ENCODE results near the gene ADPRHL1.
"Not testable (repeated sequence)": the region's sequence is repeated elsewhere in the genome, so short reads cannot be mapped to it uniquely, and the experiment has no call there.

The ADPRHL1 gene

DNA sequence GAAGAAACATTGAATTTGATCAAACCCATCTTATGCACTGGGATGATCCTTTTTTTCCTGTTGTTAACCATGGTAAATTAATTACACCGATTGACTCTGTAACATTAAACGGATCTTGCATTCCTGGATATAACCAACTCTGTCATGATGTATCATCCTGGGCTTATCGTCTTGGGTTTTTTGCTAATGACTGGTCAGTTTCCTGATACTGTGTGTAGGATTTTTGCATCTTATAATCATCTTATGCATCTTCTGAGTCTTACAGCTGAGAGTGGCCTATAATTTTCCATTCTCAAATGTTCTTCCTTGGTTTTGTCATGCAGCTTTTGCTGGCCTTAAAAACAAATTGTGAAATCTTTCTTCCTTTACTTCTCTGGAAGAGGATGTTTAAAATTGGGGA lies 24.4 kb upstream of the ADPRHL1 start:
- DNase-seq = no peak

DNA sequence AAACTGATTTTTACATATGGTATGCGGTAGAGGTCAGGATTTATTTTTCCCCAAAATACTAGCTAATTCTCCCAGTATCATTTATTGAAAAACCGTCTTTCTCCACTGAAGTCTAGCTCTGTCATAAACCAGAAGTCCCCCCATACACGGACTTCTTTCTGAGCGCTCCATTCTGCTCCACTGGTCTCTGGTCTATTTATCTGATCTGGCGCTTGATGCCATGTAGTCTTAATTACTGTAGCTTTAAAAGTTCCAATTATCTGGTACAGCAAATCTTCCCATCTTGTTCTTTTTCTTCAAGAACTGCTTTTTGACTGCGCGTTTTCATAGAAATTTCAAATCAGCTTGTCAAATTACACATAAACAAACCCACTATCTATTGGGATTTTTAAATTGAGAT lies 23.5 kb upstream of the ADPRHL1 start:
- DNase-seq = no peak

DNA sequence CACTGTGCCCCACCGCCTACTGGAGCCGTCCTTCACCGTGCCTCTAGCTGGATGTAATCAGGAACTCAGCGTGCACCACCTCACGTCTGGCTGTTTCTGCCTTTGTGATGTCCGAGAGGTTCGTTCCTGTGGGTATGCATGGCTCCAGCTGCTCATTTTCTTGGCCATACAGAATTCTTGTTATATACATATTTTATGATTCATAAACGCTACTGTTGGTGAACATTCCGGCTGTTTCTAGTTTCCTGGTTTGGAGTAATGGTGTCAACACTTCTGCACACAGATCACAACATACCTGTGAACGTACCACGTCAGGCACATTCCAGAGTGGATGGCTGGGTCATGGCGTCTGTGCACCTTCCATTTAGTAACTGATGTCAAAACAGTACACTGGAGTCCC lies 22.6 kb upstream of the ADPRHL1 start:
- no peak for DNase-seq

DNA sequence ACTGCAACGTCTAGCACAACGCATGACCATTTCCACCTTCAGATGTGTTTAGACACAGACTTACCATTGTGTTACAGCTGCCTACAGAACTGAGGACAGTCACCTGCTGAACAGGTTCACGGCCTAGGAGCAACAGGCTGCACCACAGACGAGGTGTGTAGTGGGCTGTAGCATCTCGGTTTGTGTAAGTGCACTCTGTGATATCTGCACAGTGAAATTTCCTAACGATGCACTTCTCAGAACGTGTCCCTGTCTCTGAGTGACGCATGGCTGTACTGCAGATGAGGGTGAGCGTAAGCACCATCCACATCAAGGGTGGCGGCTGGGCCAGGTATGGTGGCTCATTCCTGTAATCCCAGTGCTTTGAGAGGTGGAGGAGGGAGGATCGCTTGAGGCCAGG lies 22.0 kb upstream of the ADPRHL1 start:
- DNase-seq = no peak

DNA sequence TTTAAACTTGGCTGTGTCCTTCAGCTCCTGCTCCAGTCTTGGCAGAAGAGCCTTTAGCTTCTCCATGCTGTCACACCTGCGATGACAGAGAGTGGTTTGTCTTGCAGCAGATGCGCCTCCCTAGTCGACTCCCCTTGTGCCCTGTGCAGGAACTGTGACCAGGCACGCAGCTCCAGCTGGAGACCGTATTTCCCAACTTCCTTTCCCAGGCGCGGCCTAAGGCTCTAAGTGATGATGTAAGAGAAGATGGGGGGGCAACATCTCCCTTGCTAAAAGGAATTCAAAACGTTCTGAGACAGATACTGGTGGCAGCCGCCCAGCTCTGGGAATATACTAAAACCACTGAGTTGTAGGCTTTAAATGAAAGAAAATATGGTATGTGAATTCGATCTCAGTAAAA lies 20.9 kb upstream of the ADPRHL1 start:
- DNase-seq = no peak

DNA sequence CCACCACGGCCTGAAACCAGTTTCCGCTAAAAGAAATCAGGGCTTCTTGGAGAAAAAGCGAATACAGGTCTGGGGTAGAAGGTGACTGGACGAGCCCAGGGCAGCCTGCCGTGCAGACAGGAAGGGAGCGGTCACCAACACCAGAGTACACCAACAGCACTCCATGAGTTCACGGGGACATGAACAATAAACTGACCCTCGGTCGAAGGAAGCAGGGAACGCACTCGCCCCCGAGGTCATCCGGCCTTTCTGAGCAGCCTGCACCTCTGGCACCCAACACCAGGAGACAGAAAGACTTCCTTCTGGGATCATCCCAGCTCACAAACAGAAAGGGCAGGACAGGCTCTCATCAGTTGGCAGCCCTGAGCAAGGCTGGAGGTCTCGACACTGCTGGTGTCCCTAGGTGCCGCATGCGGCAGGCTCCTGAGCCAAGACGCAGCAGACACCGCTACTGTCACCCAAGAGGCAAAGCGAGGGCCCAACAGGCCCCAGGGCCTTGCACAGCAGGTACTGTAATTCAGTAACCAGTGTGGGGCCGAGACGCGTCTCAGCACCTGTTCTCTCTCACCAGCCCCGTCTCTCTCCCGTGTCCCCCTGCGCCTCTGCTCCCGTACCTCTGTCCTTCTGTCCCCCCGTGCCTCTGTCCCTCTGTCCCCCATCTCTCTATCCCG lies 19.2 kb upstream of the ADPRHL1 start:
- no peak for DNase-seq

DNA sequence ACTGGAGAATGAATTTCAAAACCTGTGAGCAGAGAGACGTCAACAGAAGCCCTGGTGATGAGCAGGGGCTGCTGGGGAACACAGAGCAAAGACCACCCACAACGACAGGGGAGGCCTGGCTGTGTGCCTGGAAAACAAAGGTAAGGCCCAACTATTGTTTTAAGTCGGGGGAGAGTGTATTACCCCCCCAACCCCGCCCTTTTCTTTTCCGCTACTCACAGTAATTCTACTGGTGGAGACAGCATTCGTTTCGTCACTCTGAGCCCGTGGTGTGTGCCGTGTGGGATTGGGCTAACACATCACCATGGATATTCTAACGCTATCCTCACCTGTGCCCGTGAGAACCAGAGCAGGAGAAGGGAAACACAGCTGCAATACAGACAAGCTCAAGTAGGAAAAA lies 18.6 kb upstream of the ADPRHL1 start:
- DNase-seq = no peak

DNA sequence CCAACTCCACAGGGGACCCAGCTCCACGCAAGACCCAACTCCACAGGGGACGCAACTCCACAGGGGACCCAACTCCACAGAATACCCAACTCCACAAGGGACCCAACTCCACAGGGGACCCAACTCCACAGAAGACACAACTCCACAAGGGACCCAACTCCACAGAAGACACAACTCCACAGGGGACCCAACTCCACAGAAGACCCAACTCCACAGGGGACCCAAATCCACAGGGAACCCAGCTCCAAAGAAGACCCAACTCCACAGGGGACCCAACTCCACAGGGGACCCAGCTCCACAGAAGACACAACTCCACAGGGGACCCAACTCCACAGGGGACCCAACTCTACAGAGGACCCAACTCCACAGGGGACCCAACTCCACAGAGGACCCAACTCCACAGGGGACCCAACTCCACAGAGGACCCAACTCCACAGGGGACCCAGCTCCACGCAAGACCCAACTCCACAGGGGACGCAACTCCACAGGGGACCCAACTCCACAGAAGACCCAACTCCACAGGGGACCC lies 17.4 kb upstream of the ADPRHL1 start:
- DNase-seq = not testable (repeated sequence)

DNA sequence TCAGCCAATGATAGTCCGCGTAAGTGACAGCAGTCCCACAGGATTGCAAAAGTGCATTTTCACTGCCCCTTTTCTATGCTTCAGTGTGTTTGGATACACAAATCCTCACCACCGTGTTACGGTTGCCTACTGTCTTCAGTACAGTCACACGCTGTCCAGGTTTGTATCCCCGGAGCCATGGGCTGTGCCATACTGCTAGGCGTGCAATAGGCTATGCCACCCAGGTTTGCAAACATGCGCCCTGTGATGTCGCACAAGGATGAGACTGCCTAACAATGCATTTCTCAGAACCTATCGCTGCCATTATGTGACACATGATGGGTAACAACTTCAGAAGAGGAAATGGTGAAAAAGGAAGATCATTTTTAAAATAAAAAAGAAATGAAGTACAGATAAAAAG lies 16.8 kb upstream of the ADPRHL1 start:
- no peak for DNase-seq

DNA sequence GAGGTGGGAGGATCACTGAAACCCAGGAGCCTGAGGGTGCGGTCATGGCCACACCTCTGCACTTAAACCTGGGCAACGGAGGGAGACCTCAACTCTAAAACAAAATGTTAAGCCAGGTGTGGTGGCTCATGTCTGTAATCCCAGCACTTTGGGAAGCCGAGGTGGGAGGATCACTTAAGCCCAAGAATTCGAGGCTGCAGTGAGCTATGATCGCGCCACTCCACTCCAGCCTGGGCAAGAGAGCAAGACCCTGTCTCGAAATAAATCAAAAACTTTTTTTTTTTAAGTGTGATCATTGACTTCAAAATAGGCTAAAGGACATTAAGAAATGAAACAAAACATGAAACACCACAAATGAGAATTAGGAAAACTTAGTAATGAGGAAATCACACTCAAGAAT lies 16.3 kb upstream of the ADPRHL1 start:
- DNase-seq = no peak

DNA sequence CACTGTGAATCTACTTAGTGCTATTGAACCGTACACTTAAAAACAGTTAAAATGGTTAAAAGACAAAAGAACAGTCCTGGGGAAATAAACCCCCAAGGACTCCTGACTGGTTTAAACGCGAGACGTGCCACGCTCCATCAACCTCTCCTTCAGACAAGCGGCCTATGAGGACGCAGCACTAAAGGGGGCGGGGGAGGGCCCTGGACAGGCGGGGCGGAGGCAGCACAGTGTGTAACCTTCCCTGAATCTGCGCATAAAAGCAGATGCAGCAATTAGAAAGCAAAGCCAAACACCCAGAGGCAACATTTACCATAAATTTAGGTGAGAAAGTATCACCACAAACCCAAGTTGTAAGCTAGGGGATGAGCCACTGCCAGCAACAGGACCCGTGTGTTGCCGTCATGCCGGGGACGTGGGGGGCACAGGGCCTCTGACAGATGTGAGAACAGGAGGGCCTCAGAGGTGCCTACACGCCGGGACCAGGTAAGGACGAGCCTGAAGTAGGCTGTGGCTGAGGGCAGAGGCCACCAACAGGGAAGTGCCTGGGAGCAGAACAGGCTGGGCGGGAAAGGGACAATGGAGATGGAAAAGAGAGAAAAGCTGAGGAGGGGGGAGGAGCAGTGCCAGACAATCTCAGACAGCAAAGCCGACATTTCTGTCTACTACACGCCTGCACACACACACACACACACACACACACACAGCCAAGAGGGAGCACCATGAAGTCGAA lies 15.3 kb upstream of the ADPRHL1 start:
- no peak for DNase-seq

DNA sequence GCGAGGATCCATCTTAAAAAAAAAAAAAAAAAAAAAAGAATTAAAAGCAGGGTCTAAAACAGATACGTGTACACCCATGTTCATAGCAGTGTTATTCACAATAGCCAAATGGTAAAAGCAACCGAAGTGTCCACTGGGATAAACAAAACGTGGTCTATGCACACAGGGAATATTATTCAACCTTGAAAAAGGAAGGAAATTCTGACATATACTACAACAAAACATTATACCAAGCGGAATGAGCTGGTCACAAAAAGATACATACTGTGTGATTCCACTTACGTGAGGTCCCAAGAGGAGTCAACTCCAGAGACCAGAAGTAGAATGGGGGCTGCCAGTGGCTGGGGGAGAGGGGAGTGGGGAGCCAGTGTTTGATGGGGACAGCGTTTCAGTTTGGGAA lies 14.7 kb upstream of the ADPRHL1 start:
- no peak for DNase-seq

DNA sequence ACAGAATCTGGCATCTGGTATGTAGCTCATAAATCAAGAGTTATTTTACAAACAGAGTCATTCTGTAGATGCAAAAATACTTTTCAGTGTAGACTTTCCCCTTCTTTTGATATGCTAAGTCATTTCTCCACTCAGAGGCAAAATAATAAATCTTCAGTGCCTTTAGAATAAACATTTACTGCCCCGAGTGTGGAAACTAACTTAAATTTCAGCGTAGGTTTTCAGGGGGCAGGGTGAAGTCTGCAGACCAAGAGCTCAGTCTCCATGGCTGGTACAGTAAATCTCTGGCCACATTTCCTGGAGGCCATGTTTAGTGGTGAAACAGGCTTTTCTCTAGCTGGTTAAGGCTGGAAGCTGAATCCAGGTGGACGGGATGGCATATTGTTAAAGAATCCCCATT lies 13.1 kb upstream of the ADPRHL1 start:
- DNase-seq = no peak

DNA sequence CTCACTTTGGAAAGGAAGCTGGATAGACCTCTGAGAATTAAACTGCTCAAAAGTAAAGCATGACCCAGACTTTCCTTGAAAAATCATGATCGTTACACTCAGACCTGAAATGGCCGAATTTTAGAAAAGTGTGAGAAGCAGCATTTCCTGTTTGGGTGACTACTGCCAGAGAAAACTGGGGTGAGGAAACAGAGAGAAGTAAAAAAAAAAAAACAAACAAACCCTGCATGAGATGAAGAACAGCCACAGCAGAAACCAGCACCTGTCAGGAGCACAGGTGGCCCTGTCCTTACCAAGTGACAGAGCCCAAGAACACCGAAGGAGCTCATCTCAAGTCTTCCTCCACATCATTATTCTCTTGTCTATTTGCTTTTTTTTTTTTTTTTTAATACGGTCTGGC lies 12.0 kb upstream of the ADPRHL1 start:
- no peak for DNase-seq

DNA sequence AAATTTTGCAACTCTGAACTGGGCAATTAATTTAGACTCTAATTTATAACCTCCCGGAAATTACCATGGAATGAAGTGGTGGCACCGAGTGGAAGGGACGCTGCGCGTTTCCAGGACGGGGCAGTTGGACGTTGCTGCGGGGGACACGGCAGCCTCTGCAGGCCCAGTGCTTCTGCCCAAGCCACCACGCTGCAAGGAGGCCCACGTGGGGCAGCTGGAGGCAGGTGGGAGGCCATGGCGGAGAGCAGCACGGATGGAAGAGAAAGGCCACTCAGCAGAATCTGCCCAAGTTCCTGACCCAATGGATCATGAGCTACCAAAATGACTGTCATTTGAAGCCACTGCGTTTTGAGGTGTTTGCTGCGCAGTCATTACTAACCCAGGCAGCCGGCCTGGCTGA lies 11.2 kb upstream of the ADPRHL1 start:
- no peak for DNase-seq

DNA sequence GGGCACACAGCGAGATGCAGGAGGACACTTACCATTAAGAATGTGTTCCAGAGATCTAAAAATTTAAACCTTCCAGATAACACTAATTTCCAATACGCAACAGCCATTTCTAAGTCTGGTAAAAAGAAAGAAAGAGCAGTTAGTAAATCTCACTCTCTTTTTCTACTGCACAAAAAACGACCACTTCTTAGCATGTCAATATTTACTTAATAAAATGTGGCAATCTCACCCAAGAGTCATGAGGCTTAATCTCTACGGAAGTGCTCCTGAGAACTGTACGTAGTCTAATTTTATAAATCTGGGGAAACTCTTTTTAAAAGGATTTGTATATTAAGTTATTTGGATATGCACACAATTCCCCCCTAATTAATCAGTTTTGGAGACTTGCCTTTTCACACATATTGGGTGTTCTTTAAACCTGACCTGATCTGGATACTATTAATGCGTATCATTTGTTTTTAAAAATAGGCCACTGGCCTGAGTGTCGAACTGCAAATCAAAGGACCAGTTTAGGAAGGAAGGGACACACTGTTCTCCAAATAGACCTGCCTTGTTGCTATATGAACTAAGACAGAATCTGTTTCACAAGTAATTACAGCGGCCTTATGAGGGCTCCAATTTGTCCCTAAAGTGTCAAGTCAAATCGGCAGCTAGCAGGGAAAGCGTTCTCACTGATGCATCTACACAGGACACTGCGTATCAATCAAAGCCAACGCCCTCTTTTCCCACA lies 7.9 kb upstream of the ADPRHL1 start:
- no peak for DNase-seq

DNA sequence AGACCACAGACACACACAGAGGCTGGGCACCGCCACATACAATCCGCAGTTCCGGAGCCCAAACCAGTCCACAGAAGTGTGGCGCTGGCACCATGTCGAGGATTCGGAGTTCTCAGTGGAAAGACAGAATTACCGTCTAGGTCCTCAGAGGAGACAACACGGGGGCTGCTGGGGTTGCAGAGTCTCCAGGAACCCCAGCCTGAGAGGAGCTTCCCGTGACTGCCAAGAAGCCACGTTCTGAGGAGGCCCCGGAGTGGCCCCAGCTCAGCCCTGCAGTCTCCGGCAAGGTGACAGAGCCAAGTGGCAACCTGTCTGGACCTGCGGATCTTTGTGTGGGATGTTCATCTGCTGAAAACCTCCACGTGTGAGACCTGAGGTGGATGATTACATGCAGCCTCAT lies 7.3 kb upstream of the ADPRHL1 start:
- no peak for DNase-seq

DNA sequence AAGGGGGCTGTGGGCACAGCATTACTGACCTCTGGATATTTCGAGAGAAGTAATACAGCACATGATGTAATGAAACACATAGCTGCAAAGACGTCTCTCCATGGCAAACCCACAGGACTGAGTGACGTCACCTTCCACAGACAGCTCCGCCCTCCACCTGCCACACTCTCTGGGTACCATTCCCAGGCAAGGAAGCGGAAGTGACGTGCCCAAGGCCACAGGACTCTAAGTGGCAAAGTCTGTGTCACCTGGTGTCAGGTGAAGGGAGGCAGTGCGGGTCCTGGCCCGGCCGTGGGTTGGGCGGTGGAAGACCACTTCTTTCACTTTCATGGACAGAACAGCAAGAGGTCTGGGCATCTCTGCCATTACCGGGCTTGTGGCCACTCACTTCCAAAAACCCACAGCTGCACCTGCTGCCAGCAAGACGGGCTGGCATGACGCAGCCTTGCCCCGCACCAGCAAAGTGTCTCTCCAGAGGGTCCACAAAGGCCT lies 6.8 kb upstream of the ADPRHL1 start:
- DNase-seq = no peak

DNA sequence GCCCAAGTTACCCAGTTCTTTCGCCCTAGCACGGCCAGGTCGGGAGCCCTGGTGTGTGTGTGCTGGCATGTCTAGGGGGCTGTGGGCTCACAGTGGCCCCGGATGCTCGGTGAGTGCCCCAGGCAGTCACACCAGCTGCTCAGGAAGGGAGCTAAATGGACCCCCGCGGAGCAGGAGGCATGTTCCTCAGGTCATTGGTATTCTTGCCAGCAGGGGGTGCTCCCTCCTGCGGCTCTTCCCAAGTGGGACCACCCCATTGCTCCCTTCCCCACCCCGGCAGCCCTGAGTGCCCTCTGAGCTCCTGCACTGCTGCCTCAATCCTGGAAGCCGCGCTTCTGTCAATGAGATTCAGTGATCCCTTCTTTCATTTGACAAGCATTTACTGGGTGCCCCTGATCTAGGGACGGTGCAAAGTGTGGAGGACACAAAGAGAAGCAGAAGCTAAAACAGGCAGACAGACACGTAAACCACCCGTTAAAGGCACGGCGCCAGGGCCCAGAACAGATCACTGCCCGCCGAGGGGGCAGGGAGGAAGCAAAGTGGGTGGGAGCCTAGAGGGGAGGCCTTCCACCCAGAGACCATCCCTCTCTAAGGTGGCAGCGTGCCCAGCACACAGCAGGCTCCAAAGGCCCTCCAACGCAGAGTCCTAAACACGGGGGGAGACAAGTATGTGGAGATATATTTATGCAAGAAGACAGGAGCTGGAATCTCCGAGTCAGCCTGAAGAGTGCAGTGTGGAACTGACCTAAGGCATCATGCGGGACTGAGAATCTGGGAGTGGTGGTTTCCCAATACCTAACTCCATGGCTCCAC lies 5.2 kb upstream of the ADPRHL1 start:
- DNase-seq = no peak

DNA sequence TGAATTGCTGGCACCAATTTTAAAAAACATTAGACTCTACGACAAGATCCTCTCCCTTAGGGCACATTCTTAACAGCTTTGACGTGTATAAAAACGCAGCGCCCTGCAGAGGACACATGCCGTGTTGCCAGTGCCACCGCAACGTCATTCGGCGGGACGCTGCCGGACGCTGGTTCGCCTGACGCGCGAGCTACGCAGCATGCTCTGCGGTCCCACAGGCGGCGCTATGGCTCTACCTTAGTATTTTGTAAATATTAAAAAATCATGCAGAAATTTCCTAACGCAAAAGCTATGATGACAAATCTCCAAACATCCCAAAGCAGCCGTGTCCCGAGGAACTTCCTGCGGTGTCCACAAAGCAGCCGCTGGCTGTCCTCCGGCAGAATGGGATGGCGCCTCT lies 4.2 kb upstream of the ADPRHL1 start:
- no peak for DNase-seq

DNA sequence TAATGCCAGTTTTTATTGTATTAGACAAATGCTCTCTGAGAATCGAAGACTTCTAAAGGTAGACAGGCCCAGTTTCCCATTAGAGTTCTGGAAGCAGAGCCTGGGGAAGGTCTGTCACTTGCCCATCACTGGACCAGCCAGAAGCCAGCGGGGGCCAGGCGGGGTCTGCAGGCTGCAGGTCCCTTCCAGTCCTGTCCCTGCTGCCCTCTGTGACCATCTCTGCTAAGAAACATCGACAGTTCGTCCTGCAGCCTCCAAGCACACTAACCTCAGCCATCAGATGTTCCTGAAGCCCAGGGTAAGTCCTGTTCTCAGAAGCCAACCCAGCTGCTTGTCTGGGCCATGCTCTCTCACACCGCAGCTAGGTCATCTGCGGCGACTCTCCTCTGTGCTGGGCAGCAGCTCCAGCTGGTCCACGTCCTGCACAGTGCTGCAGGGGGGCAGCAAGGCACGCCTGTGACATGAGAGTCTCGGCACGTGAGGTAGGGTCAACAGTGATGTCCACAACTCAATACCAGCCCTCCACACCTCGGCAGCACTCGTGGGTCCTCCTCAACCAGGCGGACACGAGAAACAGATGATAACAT lies 2.9 kb upstream of the ADPRHL1 start:
- DNase-seq = no peak

DNA sequence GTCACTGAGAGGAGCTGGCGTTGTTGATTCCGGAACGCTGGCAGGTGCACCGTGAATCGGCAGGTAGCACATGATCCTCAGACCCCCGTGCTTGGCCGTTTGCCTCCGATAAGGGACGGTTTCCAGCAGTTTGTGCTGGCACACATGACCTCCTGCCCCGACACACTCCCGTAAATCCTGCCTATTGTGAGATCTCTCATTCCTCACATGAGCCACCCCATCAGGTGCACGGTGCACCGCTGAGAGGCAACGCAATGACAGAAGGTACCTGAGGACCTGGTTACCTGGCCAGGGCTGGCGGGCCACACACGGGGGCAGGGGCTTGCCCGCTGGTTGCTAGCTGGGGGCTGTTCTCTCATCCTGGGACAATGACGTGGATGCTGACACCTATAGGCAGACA lies 2.1 kb upstream of the ADPRHL1 start:
- no peak for DNase-seq

DNA sequence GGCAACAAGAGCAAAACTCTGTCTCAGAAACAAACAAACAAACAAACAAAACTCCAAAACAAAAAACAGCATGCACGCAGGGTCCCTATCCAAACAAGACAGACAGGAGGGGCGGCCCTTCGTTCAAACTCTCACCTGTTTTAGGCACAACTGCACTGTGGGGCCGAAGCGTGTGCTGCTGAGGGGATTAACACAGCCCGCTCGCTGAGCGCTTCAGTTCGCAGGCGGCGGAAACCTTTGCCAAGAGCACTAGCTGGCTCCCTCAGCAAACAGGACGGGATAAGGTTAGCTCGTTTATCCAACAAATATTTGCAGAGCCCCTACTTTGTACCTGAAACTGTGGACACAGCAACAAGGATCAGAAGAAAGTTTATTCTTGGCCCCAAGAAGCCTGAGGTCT lies 1.6 kb upstream of the ADPRHL1 start:
- DNase-seq = no peak

Data from NCI-H1417 treated with DMSO at 0.1 percent for 48 hours (cell line).